H1 (cell line): ENCODE measurements around the gene NTPCR. TPM values are rescaled to one million over a fixed set of nuclear protein-coding genes. Genes with fewer than 3 reads are reported as not detected.

Experiments
- CBX8 ChIP-seq: fragments of 300-800, 300-1000 bp; sonication (generic); IDR thresholded peaks from 2 replicates; pipeline ENCODE4 v1.7.1; 2016; ENCODE audit warnings: low read depth, low read length, borderline replicate concordance
- KDM1A ChIP-seq: fragments of 200-600, 300-600 bp; sonication (generic); IDR thresholded peaks from 2 replicates; pipeline ENCODE4 v1.7.1; 2016; ENCODE audit warnings: mild to moderate bottlenecking, low read length, borderline replicate concordance
- TEAD4 ChIP-seq: IDR thresholded peaks from 2 replicates; pipeline ENCODE4 v1.6.1; 2012; ENCODE audit warnings: low read depth, low read length, inconsistent platforms, mixed read lengths
- polyA plus RNA-seq, 7 experiments: library from polyadenylated mRNA; depleted of rRNA in 3 of 7; stranded (reverse) in 5 of 7; unstranded in 2 of 7; fragments of >200 nt in 5 of 7; fragments of 200-250 nt in 2 of 7; gene quantifications; 1 replicate in 5 of 7; 2 replicates in 1 of 7; 4 replicates in 1 of 7; pipeline versions ENCODE4 v1.2.1 to v1.2.3, GENCODE V29; 2011 to 2013; ENCODE audit warnings: missing spikeins in 2 of 7, mixed read lengths in 2 of 7
- total RNA-seq: library from RNA; stranded (reverse); fragmentation: NEBNext Ultra II Directional; extraction: Animal tissue kit (Norgen Biotek cat#: 25700); gene quantifications from 2 replicates; pipeline ENCODE4 v1.2.1, GENCODE V29; 2021

Gene NTPCR
- total and polyA plus RNA-seq, 2 of the 8 experiments (the other 6 are each of a cell fraction or from before 2014, with no cell fraction given) = 22.6 to 73.1 TPM

GRCh38 chr1:232964601-232965000, 14.2 kb downstream of the NTPCR start (continued):
- no peak for TF ChIP-seq CBX8
- no peak for TF ChIP-seq TEAD4
- TF ChIP-seq KDM1A = no peak
